Fibroblast of the conjunctiva (primary cell): ENCODE measurements around the gene PLXDC1.
"Not testable (repeated sequence)": the region's sequence is repeated elsewhere in the genome, so short reads cannot be mapped to it uniquely, and the experiment has no call there.

Source experiments
- DNase-seq: peaks from one replicate; pipeline ENCODE4 v3.0.0-alpha.2; 2010; ENCODE audit warnings: low read depth

PLXDC1 gene

GRCh38 chr17:39063681-39064069 is 87.8 kb downstream of the PLXDC1 start:
- no peak for DNase-seq

- no peak for DNase-seq
Observed at GRCh38 chr17:39062846-39063680, 88.4 kb downstream of the PLXDC1 start.

- DNase-seq = no peak
Observed at GRCh38 chr17:39058524-39058923, 92.9 kb downstream of the PLXDC1 start.

GRCh38 chr17:39057701-39058206 is 93.7 kb downstream of the PLXDC1 start:
- DNase-seq = no peak

- DNase-seq = no peak
Observed at GRCh38 chr17:39054111-39054645, 97.3 kb downstream of the PLXDC1 start.

- DNase-seq = not testable (repeated sequence)
Observed at GRCh38 chr17:39052423-39052822, 99.0 kb downstream of the PLXDC1 start.

GRCh38 chr17:39051001-39051585 is 100.3 kb downstream of the PLXDC1 start:
- DNase-seq = no peak

GRCh38 chr17:39045948-39046679 is 105.3 kb downstream of the PLXDC1 start:
- DNase-seq = no peak

- no peak for DNase-seq
Observed at GRCh38 chr17:39036009-39036408, 115.4 kb downstream of the PLXDC1 start.

GRCh38 chr17:39035578-39035977 is 115.9 kb downstream of the PLXDC1 start:
- DNase-seq = not testable (repeated sequence)

- no peak for DNase-seq
Observed at GRCh38 chr17:39028690-39029089, 122.7 kb downstream of the PLXDC1 start.

GRCh38 chr17:39027455-39028035 is 123.9 kb downstream of the PLXDC1 start:
- no peak for DNase-seq

- DNase-seq = no peak
Observed at GRCh38 chr17:39026980-39027451, 124.4 kb downstream of the PLXDC1 start.

- not testable (repeated sequence) for DNase-seq
Observed at GRCh38 chr17:39026346-39026745, 125.1 kb downstream of the PLXDC1 start.

GRCh38 chr17:39022924-39023323 is 128.5 kb downstream of the PLXDC1 start:
- no peak for DNase-seq

- not testable (repeated sequence) for DNase-seq
Observed at GRCh38 chr17:39020037-39020436, 131.4 kb downstream of the PLXDC1 start.

GRCh38 chr17:39018267-39019134 is 132.9 kb downstream of the PLXDC1 start:
- no peak for DNase-seq

- no peak for DNase-seq
Observed at GRCh38 chr17:39016193-39017153, 135.0 kb downstream of the PLXDC1 start.

GRCh38 chr17:39015546-39015935 is 135.9 kb downstream of the PLXDC1 start:
- DNase-seq = no peak
